ENCODE data around the gene TRAPPC13.
A peak's percentile ranks its signal among the peaks of the same experiment; 100 is the strongest.

The TRAPPC13 gene

GRCh38 chr5:65623482-65623881 is 1.3 kb upstream of the TRAPPC13 start:
- Histone ChIP-seq H3K27me3 (ENCODE audit: insufficient read depth, insufficient read length) (no peaks in the 10 kb centered on the region), H3K9me3 (ENCODE audit: insufficient read depth, low read length) (no peaks in the 10 kb centered on the region), H3K4me3 (ENCODE audit: insufficient read length, low read depth) (peak overlapping the region; percentile 87), H3K4me1 (ENCODE audit: insufficient read depth, insufficient read length) (no peaks in the 10 kb centered on the region), H3K9ac (ENCODE audit: insufficient read length, low read depth) (peak overlapping the region; percentile 87), H3K36me3 (ENCODE audit: insufficient read depth, insufficient read length, low read length) (peaks cover 2% of the 10 kb centered on the region)
- no peak for DNase-seq (ENCODE audit: low read depth, low spot score)
- TF ChIP-seq ZNF274 (IDR thresholded peaks at IDR 0.05; ENCODE audit: low read depth, low read length) = no peak
- TF ChIP-seq SUZ12 (IDR thresholded peaks at IDR 0.05; ENCODE audit: extremely low read depth, insufficient read depth, insufficient read length) = no peak
- TF ChIP-seq YY1 (IDR thresholded peaks at IDR 0.05; ENCODE audit: insufficient read depth, insufficient read length) = no peak

GRCh38 chr5:65624025-65624570 is 729 bp upstream of the TRAPPC13 start, which contains the start of gene TRIM23:
TRIM23 (minus strand) TSS chr5:65624333; CDS start chr5:65624274, 59 bp downstream.
- H3K4me3 ChIP-seq (ENCODE audit: insufficient read length, low read depth) = peak within 1 kb of the TSS; percentile 87
- H3K4me1 ChIP-seq (ENCODE audit: insufficient read depth, insufficient read length) = no peaks in the 10 kb centered on the region
- peaks cover 6% of the 10 kb centered on the region for H3K36me3 ChIP-seq (ENCODE audit: insufficient read depth, insufficient read length, low read length)
- H3K27me3 ChIP-seq (ENCODE audit: insufficient read depth, insufficient read length) = no peaks in the 10 kb centered on the region
- TF ChIP-seq SUZ12 (IDR thresholded peaks at IDR 0.05; ENCODE audit: extremely low read depth, insufficient read depth, insufficient read length) (no peak), ZNF274 (IDR thresholded peaks at IDR 0.05; ENCODE audit: low read depth, low read length) (no peak), YY1 (IDR thresholded peaks at IDR 0.05; ENCODE audit: insufficient read depth, insufficient read length) (no peak)
- H3K9me3 ChIP-seq (ENCODE audit: insufficient read depth, low read length) = no peaks in the 10 kb centered on the region
- peak; percentile 74 for DNase-seq (ENCODE audit: low read depth, low spot score)
- H3K9ac ChIP-seq (ENCODE audit: insufficient read length, low read depth) = peak within 1 kb of the TSS; percentile 87

GRCh38 chr5:65625743-65626142 is 916 bp downstream of the TRAPPC13 start:
- Histone ChIP-seq H3K27me3 (ENCODE audit: insufficient read depth, insufficient read length) (no peaks in the 10 kb centered on the region), H3K36me3 (ENCODE audit: insufficient read depth, insufficient read length, low read length) (peaks cover 15% of the 10 kb centered on the region), H3K9ac (ENCODE audit: insufficient read length, low read depth) (no peak overlapping the region), H3K4me3 (ENCODE audit: insufficient read length, low read depth) (peak overlapping the region; percentile 87), H3K4me1 (ENCODE audit: insufficient read depth, insufficient read length) (no peaks in the 10 kb centered on the region), H3K9me3 (ENCODE audit: insufficient read depth, low read length) (no peaks in the 10 kb centered on the region)
- no peak for DNase-seq (ENCODE audit: low read depth, low spot score)
- TF ChIP-seq ZNF274 (IDR thresholded peaks at IDR 0.05; ENCODE audit: low read depth, low read length) (no peak), SUZ12 (IDR thresholded peaks at IDR 0.05; ENCODE audit: extremely low read depth, insufficient read depth, insufficient read length) (no peak), YY1 (IDR thresholded peaks at IDR 0.05; ENCODE audit: insufficient read depth, insufficient read length) (no peak)

- no peak for DNase-seq (ENCODE audit: low read depth, low spot score)
- Histone ChIP-seq H3K4me3 (ENCODE audit: insufficient read length, low read depth) (no peak overlapping the region), H3K9ac (ENCODE audit: insufficient read length, low read depth) (no peak overlapping the region), H3K36me3 (ENCODE audit: insufficient read depth, insufficient read length, low read length) (peaks cover 15% of the 10 kb centered on the region), H3K4me1 (ENCODE audit: insufficient read depth, insufficient read length) (no peaks in the 10 kb centered on the region), H3K9me3 (ENCODE audit: insufficient read depth, low read length) (no peaks in the 10 kb centered on the region), H3K27me3 (ENCODE audit: insufficient read depth, insufficient read length) (no peaks in the 10 kb centered on the region)
- TF ChIP-seq SUZ12 (IDR thresholded peaks at IDR 0.05; ENCODE audit: extremely low read depth, insufficient read depth, insufficient read length) = no peak
- no peak for TF ChIP-seq YY1 (IDR thresholded peaks at IDR 0.05; ENCODE audit: insufficient read depth, insufficient read length)
- no peak for TF ChIP-seq ZNF274 (IDR thresholded peaks at IDR 0.05; ENCODE audit: low read depth, low read length)
Observed at GRCh38 chr5:65630981-65631380, 6.2 kb downstream of the TRAPPC13 start.

GRCh38 chr5:65640240-65640639 is 15.4 kb downstream of the TRAPPC13 start:
- H3K27me3 ChIP-seq (ENCODE audit: insufficient read depth, insufficient read length) = no peaks in the 10 kb centered on the region
- no peaks in the 10 kb centered on the region; the same call in 1 of the 2 replicates for H3K9me3 ChIP-seq (ENCODE audit: insufficient read depth, low read length)
- H3K9ac ChIP-seq (ENCODE audit: insufficient read length, low read depth) = no peak overlapping the region
- TF ChIP-seq SUZ12 (IDR thresholded peaks at IDR 0.05; ENCODE audit: extremely low read depth, insufficient read depth, insufficient read length) (no peak), YY1 (IDR thresholded peaks at IDR 0.05; ENCODE audit: insufficient read depth, insufficient read length) (no peak), ZNF274 (IDR thresholded peaks at IDR 0.05; ENCODE audit: low read depth, low read length) (no peak)
- no peak overlapping the region for H3K4me3 ChIP-seq (ENCODE audit: insufficient read length, low read depth)
- no peaks in the 10 kb centered on the region for H3K4me1 ChIP-seq (ENCODE audit: insufficient read depth, insufficient read length)
- H3K36me3 ChIP-seq (ENCODE audit: insufficient read depth, insufficient read length, low read length) = peaks cover 7% of the 10 kb centered on the region
- no peak for DNase-seq (ENCODE audit: low read depth, low spot score)

- no peak overlapping the region for H3K4me3 ChIP-seq (ENCODE audit: insufficient read length, low read depth)
- H3K27me3 ChIP-seq (ENCODE audit: insufficient read depth, insufficient read length) = no peaks in the 10 kb centered on the region
- H3K36me3 ChIP-seq (ENCODE audit: insufficient read depth, insufficient read length, low read length) = peaks cover 3% of the 10 kb centered on the region
- H3K9ac ChIP-seq (ENCODE audit: insufficient read length, low read depth) = no peak overlapping the region
- TF ChIP-seq ZNF274 (IDR thresholded peaks at IDR 0.05; ENCODE audit: low read depth, low read length) (no peak), YY1 (IDR thresholded peaks at IDR 0.05; ENCODE audit: insufficient read depth, insufficient read length) (no peak), SUZ12 (IDR thresholded peaks at IDR 0.05; ENCODE audit: extremely low read depth, insufficient read depth, insufficient read length) (no peak)
- H3K4me1 ChIP-seq (ENCODE audit: insufficient read depth, insufficient read length) = peaks cover 2% of the 10 kb centered on the region
- no peaks in the 10 kb centered on the region for H3K9me3 ChIP-seq (ENCODE audit: insufficient read depth, low read length)
- DNase-seq (ENCODE audit: low read depth, low spot score) = no peak
Observed at GRCh38 chr5:65646938-65647337, 22.1 kb downstream of the TRAPPC13 start.

- H3K9ac ChIP-seq (ENCODE audit: insufficient read length, low read depth) = no peak overlapping the region
- no peaks in the 10 kb centered on the region for H3K27me3 ChIP-seq (ENCODE audit: insufficient read depth, insufficient read length)
- no peaks in the 10 kb centered on the region for H3K9me3 ChIP-seq (ENCODE audit: insufficient read depth, low read length)
- H3K36me3 ChIP-seq (ENCODE audit: insufficient read depth, insufficient read length, low read length) = peaks cover 3% of the 10 kb centered on the region
- no peak overlapping the region for H3K4me3 ChIP-seq (ENCODE audit: insufficient read length, low read depth)
- peaks cover 2% of the 10 kb centered on the region for H3K4me1 ChIP-seq (ENCODE audit: insufficient read depth, insufficient read length)
- TF ChIP-seq SUZ12 (IDR thresholded peaks at IDR 0.05; ENCODE audit: extremely low read depth, insufficient read depth, insufficient read length) = no peak
- no peak for TF ChIP-seq ZNF274 (IDR thresholded peaks at IDR 0.05; ENCODE audit: low read depth, low read length)
- TF ChIP-seq YY1 (IDR thresholded peaks at IDR 0.05; ENCODE audit: insufficient read depth, insufficient read length) = no peak
- peak; percentile 6 for DNase-seq (ENCODE audit: low read depth, low spot score)
Observed at GRCh38 chr5:65647941-65648340, 23.1 kb downstream of the TRAPPC13 start.
